GM19240 (cell line): ENCODE measurements around the gene INPPL1.

Experiments used
- DNase-seq: peaks from one replicate; pipeline ENCODE4 v3.0.0; 2011; ENCODE audit warnings: low spot score; ENCODE audit not compliant: insufficient read length

Gene INPPL1

DNA sequence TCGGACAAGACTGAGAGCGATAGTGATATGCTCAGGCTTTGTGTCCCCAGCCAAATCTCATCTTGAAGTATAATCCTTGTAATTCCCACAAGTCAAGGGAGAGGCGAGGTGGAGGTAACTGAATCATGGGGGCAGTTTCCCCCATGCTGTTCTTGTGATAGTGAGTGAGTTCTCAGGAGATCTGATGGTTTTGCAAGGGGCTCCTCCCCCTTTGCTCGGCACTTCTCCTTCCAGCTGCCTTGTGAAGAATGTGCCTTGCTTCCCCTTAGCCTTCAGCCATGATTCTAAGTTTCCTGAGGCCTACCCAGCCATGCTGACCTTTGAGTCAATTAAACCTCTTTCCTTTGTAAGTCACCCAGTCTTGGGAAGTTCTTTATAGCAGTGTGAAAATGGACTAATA is 15.5 kb upstream of the INPPL1 start:
- no peak for DNase-seq

DNA sequence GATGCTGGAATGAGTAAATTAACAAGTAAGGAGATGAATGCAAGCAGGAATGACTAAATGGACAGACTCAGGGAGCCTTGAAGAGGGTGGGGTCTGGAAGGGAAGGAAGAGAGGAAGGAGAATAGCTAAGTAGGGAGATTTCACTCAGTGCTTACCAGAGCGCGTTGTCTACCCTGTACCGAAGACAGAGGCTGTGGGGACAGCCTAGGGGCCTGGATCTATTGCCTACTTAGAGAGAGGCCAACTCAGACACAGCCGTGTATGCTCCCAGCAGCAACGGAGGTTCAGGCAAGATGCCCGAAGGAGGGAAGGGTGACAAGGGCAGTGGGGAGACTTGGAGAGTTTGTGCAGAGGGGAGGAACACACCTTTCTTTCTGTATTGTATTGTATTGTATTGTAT is 7.9 kb upstream of the INPPL1 start, which contains the start of gene FOLR2:
TSS of gene FOLR2 (plus strand) at position 157 of the 400 bp plus-strand sequence. CDS start 1,791 bp downstream, outside the sequence.
- no peak for DNase-seq

DNA sequence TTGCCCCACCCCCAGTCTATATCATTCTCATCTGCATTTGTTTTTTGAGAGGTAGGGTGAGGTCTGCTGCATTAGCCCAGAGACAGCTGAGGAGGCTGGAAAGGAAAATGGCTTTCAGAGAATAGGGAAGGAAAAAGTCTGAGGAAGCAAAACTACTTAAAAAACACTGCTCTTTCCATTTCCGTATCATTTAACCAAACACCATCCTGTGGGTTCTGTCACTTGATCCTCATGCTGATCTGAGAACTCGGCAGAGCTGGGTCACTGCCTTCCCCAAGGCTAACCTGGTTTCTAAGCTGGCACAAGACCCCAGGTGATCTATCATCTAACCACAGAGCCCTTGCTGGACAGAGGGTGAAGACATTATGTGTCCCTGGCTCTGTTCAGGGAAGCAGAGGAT is 6.7 kb upstream of the INPPL1 start:
- DNase-seq: no peak

DNA sequence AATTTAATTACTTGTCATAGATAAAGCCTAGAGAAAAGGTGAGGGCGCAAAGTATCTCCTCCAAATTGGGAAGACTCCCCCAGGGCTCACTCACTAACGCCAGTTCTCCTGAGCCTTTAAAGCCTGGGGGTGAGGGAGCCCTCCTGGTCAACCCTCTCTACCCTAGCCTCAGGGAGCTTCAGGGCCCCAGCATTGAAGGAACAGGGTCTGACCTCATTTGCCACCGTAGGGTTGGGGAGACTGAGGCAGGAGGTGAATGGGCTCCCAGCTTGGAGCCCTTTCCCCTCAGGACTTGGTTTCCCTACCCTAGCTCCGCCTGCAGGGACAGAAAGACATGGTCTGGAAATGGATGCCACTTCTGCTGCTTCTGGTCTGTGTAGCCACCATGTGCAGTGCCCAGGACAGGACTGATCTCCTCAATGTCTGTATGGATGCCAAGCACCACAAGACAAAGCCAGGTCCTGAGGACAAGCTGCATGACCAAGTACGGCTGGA is 6.3 kb upstream of the INPPL1 start:
- no peak for DNase-seq

DNA sequence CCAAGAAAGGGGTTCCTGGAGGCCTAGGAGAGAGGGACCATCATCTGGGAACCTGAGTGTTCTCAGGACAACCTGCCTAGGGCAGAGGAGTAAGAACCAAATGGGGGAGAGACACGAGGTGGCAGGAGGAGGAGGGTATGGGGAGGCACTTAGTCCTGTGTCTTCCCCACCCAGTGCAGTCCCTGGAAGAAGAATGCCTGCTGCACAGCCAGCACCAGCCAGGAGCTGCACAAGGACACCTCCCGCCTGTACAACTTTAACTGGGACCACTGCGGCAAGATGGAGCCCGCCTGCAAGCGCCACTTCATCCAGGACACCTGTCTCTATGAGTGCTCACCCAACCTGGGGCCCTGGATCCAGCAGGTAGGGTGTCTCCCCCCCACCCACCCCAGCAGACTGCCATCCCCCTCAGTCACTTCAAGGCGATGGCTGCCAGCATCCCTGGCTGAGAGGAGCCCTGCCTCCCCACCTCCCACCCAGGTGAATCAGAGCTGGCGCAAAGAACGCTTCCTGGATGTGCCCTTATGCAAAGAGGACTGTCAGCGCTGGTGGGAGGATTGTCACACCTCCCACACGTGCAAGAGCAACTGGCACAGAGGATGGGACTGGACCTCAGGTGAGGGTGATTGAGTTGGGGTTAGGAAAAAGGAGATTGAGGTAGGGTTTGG is 3.7 kb upstream of the INPPL1 start:
- DNase-seq: no peak

DNA sequence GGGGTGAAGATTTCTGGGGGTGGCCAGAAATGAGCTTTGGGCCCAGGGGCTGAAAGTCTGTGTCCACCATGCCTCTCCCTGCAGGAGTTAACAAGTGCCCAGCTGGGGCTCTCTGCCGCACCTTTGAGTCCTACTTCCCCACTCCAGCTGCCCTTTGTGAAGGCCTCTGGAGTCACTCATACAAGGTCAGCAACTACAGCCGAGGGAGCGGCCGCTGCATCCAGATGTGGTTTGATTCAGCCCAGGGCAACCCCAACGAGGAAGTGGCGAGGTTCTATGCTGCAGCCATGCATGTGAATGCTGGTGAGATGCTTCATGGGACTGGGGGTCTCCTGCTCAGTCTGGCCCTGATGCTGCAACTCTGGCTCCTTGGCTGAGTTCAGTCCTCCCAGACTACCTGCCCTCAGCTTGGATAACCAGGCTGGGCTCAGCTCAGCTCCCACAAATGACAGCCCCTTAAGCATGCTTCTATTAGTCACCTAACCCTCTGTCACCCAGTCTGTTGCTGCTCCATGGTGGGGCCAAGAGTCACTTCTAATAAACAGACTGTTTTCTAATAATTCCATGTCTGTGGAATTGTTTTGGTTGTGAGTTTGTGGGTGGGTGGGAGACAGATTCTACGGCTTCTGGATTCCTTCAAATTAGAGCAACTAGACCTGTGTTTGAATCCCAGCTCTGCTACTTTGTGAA is 3.0 kb upstream of the INPPL1 start:
- no peak for DNase-seq

DNA sequence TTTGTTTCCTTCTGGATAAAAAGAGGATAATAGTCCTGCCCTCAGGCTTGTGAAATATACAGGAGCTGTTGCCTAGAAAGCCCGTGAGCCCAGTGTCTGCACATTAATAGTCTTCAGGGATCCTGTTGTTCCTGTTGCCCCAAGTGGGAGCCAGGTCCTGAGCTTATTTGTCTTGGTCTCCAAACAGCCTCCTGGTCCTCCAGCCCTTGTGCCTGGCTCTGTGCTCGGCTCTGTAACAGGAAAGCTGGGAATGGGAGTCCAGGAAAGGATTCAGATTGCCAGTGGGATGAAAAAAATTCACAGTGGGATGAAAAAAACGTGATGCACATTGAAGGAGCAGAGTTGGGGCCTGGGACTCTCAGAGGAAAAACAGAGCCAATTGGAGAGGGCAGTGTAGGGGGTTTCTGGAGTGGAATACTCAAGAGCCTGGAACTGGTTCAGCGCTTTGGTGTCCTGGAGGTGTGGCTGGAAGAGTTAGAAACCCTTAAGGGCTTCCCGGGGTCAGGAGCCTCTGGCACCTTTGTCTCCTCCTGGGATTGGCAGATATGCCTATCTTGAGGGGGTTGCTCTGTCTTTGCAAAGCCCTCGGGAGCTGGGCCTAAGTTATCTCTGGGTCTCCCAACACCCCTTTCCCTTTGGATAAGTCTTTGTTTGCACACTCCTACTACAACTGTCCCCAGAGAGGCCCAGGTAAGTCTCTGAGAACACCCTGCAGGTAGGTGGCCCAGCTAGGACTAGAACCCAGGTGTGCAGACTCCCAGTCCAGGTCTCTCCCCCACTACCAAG is 2.3 kb upstream of the INPPL1 start:
- no peak for DNase-seq

DNA sequence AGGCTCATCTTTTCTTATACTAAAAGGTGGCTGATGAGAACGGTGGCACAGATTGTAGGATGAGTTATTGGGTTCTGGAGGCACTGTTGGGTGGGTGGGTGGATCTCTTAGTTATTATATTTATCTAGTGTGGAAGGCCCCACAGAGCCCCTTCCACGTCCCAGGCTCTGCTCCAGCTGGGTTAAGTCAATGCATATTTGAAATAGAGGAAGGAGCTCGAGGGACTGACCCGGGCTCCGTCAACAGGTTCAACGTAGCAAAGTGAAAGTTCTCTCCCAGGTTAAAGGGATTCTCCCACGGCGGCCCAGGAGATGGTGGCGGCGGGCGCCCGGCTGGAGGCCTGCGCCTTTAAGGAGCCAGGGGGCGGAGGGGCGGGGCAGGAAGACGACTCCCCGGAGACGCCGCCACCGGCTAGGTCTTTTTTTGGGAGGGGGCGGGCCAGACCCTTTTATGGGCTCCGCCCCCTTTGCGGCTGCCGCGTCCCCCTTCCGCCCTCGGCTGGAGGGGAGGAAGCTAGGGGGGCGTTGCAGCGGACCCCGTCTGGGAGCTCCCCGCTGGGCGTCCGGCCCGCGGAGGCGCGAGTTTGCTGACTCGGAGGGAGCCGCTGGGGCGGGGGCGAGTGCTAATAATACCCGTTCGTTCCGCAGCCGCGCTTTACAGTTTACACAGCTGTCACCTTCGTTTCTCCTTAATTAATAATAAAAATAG is 1.5 kb upstream of the INPPL1 start:
- peak; percentile 75 for DNase-seq

DNA sequence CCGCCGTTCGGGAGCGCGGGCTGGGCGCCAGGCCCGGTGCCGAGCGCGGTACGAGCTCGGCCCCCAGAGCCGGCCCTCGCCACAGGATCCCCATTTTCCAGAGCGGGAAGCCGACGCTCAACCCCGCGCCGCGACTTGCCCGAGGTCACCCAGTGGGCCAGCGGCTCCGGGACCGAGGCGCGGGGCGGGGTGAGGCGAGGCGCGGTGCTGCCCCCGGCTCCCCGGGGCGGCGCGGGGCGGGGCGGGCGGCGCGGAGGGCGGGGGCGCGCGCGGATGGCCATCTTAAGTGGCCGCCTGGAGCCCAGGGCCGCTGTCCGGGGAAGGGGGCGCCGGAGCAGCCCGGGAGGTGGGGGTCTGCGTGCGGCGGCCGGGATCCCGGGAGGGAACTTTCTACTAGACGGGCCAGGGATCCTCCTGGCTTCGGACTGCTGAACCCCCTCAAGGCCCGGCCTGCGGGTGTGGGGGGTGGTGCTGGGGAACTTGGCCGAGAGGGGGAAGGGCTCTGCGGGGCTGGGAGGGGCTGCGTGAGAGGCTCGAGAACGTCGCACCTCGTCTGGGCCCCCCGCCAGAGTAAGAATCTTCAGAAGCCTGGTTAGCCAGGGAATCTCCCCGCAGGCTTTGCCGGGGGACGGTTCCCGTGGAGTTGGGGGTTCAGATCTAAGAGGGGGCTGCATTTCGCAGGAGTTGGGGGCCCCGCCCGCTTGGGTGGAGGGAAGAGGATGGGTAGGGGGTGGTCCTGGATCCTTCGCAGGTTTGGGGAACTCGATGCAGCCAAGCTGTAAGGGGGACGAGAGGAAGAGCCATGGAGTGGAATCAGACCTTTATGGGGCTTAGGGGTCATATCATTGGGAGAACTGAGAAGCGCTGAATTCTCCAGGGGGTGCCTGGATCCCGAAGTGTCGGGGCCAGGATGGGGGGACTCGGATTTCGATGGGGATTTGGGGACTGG is 678 bp upstream of the INPPL1 start:
- DNase-seq: no peak

DNA sequence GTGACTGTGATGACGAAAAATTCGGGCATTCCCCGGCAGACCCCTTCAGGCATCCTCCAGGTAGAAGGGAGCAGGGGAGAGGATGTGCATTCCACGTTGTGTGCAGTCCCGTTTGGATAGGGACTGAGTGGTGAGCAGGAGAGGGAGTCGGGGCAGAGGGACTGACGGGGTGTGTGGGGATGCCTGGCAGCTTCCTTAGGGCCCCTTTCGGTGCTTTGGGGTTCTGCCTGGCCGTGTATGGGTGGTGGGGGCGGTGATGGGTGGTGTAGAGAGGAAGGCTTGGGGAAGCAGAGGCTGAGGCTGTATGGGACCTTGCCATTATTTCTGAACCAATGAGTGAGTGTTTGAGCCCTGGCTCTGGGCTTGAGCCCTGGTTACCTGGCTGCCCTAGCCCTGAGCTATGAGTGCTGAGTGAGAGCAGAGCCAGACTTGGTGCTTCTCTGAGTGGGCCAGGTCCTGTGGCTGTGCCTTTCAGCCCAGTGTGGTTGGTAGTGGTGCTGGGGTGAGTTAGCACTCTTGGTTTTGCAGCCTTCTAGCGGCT is 914 bp downstream of the INPPL1 start:
- DNase-seq: no peak

DNA sequence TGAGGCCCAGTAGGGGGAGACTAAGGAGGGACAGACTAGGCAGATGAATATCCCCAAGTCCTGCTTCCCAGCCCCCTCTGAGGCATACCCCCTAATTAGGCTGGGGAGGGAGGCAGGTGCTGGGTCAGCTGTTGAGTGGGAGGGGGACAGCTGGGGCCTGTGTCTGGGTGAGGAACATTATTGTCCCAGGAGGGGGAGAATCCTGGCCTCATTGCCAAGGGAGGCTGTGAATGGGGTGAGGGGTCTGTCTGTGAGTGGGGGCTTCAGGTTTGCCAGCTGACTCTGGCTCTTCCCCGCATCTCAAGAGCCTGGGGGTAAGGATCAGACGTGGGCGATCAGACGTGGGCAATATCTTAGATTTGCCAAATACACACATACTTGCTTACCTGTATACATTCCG is 2.1 kb downstream of the INPPL1 start:
- no peak for DNase-seq

DNA sequence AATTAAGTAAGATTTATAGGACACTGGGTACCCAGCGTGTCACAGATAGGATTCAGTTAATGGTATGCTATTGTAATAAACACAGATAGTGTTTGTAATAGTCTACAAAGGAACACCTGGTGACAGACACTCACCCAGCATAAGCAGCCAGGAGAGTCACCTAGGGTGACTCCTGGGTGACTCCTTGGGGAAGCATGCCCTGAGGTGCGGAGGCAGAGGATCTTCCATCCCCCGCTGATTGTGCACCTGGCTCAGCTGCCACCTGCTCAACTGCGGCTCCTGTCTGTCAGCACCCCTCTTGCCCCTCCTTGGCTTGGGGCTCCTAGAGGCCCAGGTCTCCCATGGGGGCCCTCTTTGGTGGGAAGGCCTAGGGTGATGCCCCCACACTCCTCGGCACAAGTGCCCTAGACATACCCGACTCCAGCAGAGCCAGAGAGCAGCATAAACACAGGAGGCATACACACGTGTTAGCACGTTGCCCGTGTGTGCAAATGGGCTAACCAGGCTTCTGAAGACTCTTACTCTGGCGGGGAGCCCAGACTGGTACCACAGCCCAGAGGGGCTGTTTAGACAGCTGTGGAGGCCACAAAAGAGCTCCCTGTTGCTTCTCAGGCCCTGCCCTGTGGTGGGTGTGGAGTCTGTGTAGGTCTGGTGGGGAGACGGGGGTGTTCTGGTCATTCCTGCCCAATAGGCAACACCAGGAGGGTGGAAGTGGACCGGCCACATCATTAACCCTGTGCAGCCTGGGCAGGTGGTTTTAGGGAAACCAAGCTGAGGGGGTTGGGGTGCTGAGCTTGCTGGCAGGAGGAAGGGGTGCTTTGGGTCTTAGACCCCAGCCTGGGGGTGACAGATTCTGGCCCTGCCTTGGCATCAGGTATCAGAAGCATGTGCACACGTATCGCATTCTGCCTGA is 3.0 kb downstream of the INPPL1 start:
- no peak for DNase-seq

DNA sequence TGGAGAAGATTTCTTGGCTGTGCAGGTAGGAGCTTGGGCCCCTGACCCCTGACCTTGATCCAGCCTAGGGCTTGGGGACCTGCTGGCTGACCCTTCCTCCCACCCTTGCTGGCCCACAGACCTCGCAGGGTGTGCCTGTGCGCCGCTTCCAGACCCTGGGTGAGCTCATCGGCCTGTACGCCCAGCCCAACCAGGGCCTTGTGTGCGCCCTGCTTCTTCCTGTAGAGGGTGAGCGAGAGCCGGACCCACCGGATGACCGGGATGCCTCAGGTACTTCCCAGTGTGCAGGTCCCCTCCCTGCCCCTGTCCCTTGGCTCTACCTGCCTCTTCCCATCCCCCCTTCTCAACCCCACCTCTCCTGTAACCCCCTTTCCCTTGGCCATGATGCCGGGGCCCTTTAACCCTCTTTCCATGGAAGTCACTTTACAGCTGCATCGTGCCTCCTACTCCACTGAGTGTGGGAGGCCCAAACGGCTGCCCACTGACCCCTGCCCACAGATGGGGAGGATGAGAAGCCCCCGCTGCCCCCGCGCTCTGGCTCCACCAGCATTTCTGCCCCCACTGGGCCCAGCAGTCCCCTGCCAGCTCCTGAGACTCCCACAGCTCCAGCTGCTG is 3.8 kb downstream of the INPPL1 start:
- no peak for DNase-seq

DNA sequence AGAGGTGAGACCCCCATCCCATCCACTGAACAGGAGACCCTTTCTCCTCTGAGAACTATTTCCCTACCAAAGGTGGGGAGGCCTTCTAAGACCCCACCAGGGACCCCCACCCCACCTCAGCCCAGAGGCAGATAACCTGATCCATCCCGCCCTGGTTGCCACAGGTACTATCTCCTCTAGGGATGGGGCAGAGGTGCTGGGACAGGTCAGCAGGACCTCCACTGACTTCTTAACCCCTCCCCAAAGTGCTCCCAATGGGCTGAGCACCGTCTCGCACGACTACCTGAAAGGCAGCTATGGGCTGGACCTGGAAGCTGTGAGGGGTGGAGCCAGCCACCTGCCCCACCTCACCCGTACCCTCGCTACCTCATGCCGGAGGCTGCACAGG is 4.3 kb downstream of the INPPL1 start:
- no peak for DNase-seq

DNA sequence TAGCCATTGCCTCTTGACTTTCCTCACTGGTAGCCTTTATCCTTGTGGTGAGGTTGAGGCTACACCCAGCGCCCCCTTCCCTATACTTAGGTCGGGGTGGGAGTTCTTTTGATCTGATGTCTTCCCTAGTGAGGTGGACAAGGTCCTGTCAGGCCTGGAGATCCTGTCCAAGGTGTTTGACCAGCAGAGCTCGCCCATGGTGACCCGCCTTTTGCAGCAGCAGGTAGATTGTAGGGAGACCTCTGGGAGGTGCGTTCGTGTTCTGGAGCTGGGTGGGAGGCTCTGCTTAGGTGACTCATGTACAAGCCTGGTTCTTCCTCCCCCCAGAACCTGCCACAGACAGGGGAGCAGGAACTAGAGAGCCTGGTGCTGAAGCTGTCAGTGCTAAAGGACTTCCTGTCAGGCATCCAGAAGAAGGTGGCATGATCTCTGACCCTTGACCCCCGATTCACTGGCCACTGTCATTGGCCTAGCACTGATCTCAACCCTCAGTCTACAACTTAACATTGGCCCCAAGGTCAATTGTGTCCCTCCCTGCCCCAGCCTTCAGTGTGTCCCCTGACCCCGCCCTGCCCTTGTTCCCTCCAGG is 4.9 kb downstream of the INPPL1 start:
- no peak for DNase-seq

DNA sequence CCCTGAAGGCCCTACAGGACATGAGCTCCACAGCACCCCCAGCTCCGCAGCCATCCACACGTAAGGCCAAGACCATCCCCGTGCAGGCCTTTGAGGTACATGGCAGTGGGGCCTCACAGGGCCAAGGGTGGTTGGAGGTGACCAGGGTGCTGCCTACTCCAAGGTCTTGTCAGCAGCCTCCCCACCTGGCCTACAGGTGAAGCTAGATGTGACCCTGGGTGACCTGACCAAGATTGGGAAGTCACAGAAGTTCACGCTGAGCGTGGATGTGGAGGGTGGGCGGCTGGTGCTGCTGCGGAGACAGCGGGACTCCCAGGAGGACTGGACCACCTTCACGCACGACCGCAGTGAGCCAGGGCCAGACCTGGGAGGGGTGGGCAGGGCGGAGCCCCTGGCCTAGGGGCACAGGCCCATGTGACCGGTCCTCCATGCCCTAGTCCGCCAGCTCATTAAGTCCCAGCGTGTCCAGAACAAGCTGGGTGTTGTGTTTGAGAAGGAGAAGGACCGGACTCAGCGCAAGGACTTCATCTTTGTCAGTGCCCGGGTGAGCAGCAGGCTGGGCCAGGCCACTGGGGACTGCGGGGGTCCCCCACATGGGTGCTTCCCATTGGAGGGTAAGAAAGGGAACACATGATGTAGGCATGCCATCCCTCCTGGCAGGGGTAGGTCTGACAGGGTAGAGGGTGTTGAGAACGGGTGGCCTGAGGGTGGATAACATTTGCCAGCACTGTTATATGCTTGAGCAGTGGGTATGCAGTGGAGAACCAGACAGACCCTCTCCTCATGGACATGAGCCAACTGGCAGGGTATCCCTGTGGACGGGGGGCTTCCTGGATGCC is 5.6 kb downstream of the INPPL1 start:
- DNase-seq: no peak

DNA sequence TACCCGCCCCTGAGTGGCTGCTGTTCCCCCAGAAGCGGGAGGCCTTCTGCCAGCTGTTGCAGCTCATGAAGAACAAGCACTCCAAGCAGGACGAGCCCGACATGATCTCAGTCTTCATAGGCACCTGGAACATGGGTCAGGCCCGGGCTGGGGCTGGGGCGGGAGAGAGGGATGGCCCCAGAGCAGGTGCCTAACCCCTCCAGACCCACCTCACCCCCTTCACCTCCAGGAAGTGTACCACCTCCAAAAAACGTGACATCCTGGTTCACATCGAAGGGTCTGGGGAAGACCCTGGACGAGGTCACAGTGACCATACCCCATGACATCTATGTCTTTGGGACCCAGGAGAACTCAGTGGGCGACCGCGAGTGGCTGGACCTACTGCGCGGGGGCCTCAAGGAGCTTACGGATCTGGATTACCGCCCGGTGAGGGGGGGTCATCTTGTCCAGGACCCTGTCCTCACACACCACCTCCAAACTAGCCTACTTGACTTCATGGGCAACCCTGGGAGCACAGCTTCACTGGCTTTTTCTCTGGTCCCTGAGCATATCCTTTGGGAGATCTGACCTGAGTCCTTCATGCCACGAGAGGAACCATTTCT is 6.3 kb downstream of the INPPL1 start:
- DNase-seq: no peak
